ENCODE results near the gene COG5.

Gene COG5

GRCh38 chr7:107563775-107564552, at the start of gene COG5, which contains the start of gene DUS4L:
TSS of gene COG5 (minus strand) at chr7:107563920. CDS start at chr7:107563896, 24 bp downstream.
TSS of gene DUS4L (plus strand) at chr7:107563971. CDS start at chr7:107567071, 3,100 bp downstream.
- peak; percentile 94 for DNase-seq

- DNase-seq: no peak
Observed at GRCh38 chr7:107613439-107613838, 49.7 kb upstream of the COG5 start.

GRCh38 chr7:107610323-107610722, 46.6 kb upstream of the COG5 start:
- DNase-seq: no peak

- DNase-seq: no peak
Observed at GRCh38 chr7:107609811-107610261, 46.1 kb upstream of the COG5 start.

GRCh38 chr7:107606303-107606702, 42.6 kb upstream of the COG5 start:
- no peak for DNase-seq

- DNase-seq: no peak
Observed at GRCh38 chr7:107605218-107605815, 41.6 kb upstream of the COG5 start.

- no peak for DNase-seq
Observed at GRCh38 chr7:107600816-107601215, 37.1 kb upstream of the COG5 start.

- DNase-seq: no peak
Observed at GRCh38 chr7:107599262-107599661, 35.5 kb upstream of the COG5 start.

- DNase-seq: no peak
Observed at GRCh38 chr7:107597953-107598352, 34.2 kb upstream of the COG5 start.

- DNase-seq: no peak
Observed at GRCh38 chr7:107597582-107597916, 33.8 kb upstream of the COG5 start.

- no peak for DNase-seq
Observed at GRCh38 chr7:107596881-107597581, 33.3 kb upstream of the COG5 start.

GRCh38 chr7:107594961-107595737, 31.4 kb upstream of the COG5 start:
- DNase-seq: no peak

GRCh38 chr7:107593025-107593410, 29.3 kb upstream of the COG5 start:
- no peak for DNase-seq

GRCh38 chr7:107592361-107593024, 28.8 kb upstream of the COG5 start:
- no peak for DNase-seq

GRCh38 chr7:107591421-107591820, 27.7 kb upstream of the COG5 start:
- no peak for DNase-seq

- DNase-seq: no peak
Observed at GRCh38 chr7:107588529-107589130, 24.9 kb upstream of the COG5 start.

GRCh38 chr7:107584716-107585115, 21.0 kb upstream of the COG5 start:
- DNase-seq: no peak

GRCh38 chr7:107582875-107583274, 19.2 kb upstream of the COG5 start:
- no peak for DNase-seq

- no peak for DNase-seq
Observed at GRCh38 chr7:107581387-107582013, 17.8 kb upstream of the COG5 start.

GRCh38 chr7:107580716-107581383, 17.1 kb upstream of the COG5 start:
- no peak for DNase-seq
